ENCODE data around the gene SSTR4.

- TF ChIP-seq CTCF (conservative IDR thresholded peaks at IDR 0.05 in 1 of 2, IDR thresholded peaks at IDR 0.05 in 1 of 2; ENCODE audit: low read depth in 1 of 2, low read length in 2 of 2) (no peak), EZH2 (IDR thresholded peaks at IDR 0.05; ENCODE audit: low read length, missing control alignments) (no peak)
Observed at GRCh38 chr20:23000232-23000947, 34.7 kb upstream of the SSTR4 start.
